SK-N-DZ (cell line): Measurements from ENCODE around the gene FN3K.
"Not testable (repeated sequence)": the region's sequence is repeated elsewhere in the genome, so short reads cannot be mapped to it uniquely, and the experiment has no call there.

Experiments used
- DNase-seq: peaks from one replicate; pipeline ENCODE4 v3.0.0-alpha.2; 2015; ENCODE audit warnings: low spot score

The FN3K gene

DNA sequence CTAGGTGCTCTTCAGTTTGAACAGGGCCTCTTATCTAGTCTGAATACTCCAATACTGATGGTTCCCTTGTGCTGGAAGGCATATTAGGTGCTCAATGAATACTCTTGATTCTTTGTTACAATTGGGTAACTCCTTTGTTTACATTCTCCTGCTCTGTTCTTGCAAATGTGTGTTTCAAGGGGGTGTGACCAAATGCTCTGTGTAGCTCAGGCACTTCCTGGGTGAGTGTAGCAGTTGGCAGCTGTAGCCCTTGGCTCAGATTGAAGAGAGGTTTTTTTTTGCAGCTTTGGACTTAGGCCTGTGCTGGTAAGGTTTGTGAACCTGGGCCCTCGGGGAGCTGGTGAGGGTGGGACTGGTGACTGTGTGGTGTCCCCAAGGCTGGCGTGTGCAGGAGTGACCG lies 36.6 kb downstream of the FN3K start:
- no peak for DNase-seq

DNA sequence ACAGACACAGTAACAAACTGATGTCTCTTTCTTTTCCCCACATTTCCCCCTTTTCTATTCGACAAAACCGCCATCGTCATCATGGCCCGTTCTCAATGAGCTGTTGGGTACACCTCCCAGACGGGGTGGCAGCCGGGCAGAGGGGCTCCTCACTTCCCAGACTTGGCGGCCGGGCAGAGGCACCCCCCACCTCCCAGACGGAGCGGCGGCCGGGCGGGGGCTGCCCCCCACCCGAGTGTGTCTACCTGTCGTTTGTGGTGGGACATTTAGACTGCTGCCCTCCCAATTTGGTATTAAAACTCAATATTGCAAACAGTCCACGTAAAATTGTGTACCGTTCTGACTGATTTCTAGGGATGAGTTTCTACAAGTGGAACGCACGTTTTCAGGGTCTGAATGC lies 39.0 kb downstream of the FN3K start:
- DNase-seq: not testable (repeated sequence)

DNA sequence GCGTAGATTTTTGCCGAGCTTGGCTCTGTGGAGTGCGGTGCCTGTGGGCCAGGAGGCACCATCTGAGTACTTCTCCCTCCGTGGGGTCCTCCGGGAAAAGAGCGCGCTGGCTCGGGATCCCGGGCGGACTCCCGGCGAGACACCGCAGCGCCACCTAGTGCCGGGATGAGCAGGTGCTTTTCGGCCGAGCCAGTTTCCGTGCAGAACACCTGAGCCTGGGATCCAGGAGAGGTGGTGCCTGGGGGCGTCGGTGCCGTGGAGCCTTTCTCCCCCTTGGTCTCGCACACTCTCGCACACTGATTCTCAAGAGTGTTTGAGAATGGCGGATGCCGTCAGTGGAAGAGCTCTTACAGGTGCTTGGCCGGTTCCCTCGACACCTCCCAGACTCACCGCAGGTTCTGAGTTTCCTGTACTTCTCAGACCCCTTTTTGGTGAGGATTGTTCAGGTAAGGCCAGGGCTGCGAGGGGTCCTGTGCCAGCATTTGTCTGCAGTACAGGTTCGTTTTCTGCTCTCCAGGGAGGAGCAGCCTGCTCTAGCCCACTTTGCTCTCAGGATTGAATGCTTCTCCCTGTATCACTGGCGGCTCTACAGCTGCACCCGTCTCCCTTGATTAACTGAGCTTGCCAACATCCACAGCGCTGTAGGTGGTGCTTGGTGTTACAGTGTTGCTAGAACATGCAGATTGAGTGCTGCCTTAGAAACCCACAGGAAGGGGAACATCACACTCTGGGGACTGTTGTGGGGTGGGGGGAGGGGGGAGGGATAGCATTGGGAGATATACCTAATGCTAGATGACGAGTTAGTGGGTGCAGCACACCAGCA lies 39.8 kb downstream of the FN3K start:
- DNase-seq: peak; percentile 68

DNA sequence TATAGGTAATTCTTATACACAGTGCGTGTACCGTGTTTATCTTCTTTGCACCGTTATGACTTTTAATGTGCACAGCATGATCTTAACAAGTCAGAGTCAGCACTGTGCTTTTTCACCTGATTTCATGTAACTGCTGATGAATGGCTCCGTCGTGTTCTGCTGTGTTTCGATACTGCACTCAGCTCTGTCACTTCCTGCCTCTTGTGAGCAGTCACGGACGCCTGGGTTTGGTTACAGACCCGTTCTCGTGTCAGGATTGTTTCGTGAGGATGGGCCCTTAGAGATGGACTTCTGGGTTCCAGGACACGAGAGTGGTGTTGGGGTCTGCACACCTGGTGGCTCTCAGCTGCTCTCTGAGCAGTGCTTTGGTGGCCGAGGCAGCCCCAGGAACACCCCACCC lies 41.0 kb downstream of the FN3K start:
- DNase-seq: no peak

DNA sequence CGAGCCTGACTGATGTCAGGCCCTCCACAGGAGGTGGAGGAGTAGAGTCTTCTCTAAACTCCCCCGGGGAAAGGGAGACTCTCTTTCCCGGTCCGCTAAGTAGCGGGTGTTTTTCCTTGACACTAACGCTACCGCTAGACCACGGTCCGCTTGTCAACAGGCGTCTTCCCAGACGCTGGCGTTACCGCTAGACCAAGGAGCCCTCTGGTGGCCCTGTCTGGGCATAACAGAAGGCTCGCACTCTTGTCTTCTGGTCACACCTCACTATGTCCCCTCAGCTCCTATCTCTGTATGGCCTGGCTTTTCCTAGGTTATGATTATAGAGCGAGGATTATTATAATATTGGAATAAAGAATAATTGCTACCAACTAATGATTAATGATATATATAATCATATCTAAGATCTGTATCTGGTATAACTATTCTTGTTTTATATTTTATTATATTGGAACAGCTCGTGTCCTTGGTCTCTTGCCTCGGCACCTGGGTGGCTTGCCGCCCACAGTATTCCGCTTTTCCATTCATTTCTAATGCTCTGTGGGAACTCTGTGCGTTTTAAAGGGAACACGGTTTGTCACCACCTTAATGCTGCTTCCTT lies 42.5 kb downstream of the FN3K start:
- DNase-seq: not testable (repeated sequence)

GRCh38 chr17:82779541-82779940 lies 44.1 kb downstream of the FN3K start:
- DNase-seq: no peak

DNA sequence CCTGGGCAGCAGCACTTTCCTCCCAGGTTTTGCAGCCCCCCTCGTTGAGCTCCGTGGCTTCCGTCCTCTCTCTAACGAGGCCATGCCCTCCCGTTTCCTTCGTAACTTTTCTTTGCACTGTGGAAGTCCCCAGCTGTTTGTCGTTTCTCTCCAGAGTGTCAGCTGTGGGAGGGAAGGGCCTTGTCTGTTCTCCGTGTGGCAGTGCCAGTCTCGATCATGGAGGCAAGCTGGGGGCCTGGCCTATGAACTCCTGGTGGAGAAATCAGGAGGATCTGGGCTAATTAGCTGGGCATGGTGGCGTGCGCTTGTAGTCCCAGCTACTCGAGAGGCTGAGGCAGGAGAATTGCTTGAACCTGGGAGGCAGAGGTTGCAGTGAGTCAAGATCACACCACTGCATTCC lies 44.8 kb downstream of the FN3K start:
- DNase-seq: no peak

DNA sequence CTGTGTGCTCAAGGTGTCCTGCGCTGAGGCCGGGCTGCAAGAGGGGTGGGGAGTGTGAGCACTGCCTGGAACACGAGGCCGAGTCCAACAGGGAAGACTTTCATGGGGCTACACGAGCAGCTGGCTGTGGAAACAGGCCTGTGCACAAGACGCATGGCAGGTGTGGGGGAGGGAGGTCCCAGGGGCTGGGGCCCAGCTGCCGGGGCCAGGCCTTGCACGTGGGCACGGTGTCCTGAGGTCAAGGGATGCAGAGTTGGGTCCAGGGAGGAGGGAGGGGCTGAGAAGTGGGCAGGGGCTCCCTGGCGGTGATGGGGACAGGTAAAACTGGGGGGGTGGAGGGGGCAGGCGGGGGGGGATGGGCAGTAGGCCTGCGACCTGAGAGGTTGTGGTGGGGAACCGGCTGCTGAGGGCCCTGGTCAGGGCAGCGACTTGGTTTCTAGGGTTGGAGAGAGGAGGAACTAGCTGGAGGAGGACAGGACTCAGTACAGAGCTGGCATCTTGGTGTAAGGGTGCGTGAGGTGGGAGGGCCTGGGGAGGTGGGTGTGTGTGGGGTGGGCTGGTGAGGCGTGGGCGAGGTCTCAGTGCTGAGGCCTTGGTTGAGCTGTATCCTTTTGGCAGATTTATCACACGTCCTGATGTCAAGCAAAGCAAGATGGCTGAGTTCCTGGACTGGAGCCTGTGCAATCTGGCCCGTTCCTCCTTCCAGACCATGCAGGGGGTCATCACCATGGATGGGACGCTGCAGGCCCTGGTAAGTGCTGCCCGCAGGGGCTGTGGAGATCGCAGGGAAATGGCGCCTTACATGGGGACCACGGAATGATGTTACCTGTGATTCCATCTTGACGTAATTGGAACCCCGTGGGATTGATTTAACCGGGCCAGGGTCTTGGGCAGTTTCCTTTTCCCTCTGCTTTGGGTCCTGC lies 45.8 kb downstream of the FN3K start:
- peak; percentile 54 for DNase-seq

- DNase-seq: peak; percentile 65
These were observed 46.5 kb downstream of the FN3K start for GRCh38 chr17:82781894-82782274.

DNA sequence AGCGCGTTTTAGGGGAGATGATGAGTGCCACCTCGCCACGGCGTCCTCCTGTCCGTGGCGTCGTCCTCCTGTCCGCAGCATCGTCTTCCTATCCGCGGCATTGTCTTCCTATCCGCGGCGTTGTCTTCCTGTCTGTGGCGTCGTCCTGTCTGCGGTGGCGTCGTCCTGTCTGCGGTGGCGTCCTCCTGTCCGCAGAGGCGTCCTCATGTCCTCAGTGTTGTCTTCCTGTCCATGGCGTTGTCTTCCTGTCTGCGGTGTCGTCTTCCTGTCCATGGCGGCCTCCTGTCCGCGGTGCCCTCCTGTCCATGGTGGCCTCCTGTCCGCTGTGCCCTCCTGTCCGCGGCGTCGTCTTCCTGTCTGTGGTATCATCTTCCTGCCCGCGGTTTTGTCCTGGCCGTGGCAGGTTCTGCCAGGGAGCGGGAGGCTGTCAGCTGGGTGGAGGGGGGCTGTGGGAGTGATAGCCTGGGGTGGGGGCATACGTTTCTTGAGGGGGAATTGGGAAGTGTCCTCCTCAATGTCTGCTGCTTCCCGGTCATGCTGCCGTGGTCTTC lies 47.3 kb downstream of the FN3K start:
- DNase-seq: no peak

DNA sequence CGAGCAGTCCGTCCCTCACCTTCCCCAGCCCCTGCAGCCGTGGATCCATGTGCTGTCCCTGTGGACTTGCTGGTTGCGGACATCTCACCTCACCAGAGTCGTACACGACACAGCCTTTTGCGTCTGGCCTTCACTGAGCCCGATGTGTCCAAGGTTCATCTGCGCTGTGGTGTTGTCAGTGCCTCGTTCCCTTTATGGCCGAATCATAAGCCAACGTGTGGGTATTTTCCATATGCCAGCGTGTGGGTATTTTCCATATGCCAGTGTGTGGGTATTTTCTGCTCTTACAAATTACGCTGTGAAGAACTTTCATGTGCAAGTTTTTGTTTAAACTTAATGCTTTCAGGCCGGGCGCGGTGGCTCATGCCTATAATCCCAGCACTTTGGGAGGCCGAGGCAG lies 48.1 kb downstream of the FN3K start:
- DNase-seq: no peak

DNA sequence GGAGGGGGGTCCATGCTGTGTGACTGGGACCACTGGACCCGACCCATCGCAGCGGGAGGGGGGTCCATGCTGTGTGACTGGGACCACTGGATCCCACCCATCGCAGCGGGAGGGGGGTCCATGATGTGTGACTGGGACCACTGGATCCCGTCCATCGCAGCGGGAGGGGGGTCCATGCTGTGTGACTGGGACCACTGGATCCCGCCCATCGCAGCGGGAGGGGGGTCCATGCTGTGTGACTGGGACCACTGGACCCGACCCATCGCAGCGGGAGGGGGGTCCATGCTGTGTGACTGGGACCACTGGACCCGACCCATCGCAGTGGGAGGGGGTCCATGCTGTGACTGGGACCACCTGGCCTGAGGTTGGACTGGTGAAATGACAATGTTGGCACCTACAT lies 50.2 kb downstream of the FN3K start:
- not testable (repeated sequence) for DNase-seq

DNA sequence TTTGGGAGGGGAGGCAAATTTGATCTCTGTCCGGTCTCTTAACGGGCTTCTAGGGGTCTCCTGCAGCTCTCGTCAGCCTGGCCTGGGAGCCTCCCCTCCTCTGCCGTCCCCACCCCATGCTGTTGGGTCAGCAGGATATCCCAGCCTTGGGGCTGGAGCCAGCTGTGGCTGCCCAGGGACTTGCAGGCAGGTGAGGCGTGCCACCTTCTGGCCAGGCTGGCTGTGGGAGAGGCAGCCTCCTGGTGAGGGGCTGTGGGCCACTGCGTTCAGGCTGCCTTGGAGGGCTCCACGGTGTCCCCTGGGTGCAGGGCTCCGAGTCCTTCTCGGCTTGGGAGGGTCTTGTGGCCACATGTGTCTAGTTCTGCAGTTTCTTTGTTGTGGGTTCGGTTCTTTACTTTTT lies 51.0 kb downstream of the FN3K start:
- DNase-seq: no peak

- no peak for DNase-seq
These were observed 51.9 kb downstream of the FN3K start for GRCh38 chr17:82787081-82787848.

DNA sequence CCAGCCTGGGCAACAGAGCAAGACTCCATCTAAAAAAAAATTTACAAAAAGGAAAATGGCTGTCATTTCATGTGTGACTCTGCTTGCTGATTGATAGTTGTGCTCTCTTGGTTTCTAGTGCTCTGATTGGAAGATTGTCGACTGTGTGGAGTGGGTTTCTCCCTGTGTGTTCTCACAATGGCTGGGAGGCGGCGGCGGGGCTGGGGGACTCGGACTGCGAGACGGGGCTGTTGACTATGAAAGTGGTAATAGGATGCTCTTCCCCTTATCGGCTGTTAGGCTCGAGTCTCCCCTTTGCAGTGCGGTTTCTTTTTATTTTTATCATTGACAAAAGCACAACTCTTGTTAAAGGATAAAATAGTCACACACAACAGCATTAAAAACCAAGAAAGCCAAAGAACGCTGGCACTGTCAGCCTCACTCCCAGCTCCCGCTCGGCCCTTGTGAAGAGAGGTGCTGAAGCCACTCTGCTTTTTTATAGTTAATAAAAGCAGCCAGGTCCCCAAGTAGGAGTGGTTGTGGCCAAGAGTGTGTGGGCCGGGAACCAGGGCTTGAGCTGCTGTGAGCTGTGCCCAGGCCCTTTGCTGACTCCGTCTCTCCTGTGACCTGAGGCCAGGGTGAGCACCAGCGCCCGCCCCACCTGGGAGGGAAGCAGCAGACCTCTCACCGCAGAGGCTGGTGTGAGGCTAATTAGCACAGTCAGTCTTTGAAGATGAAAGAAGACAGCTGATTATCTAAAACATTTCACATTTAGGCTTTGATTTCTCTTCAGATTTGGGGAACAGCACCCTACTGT lies 53.0 kb downstream of the FN3K start:
- no peak for DNase-seq

DNA sequence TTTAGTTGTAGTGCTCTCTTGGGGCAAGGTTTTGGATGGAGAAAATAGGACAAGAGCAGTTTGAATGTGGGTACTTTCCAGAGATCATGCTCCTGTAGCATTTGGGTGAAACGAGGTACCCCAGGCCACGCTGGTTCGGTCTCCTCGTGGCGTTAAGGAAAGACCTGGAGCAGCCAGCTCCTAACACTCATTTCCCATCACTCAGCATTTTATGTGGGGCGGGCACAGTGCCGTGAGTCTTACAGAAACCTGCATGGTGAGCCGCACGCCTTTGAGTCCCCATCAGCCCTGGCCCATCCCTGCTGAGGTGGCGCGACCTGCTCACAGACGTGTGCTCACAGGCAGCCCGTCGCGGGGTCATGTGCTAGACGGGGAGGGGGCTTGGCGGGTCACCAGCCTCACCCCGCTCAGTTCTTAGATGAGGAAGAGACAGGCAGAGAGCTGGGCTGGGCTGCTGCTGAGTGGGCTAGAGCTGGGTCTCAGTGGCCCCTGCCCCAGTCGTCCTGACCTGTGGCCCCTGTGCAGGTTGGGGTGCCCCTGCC lies 53.7 kb downstream of the FN3K start:
- DNase-seq: no peak

DNA sequence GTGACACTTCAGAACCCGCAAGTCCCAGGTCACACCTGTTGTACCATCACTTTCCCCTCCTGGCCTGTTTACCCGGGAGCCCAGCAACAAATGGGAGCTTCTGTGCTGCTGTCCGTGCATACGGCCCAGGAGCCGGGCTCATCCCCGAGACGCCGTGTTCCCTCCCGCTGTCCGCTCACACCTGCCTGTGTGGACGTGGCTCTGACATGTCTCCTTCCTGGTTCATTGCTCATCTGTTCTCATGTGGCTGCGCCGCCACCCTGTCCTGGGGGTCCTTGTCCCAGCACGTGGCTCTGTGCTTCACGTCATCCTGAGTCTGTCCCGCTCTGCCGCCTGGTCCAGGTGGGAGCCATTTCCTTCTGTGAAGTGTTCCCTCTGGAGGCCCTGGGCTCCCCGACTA lies 54.4 kb downstream of the FN3K start:
- no peak for DNase-seq

DNA sequence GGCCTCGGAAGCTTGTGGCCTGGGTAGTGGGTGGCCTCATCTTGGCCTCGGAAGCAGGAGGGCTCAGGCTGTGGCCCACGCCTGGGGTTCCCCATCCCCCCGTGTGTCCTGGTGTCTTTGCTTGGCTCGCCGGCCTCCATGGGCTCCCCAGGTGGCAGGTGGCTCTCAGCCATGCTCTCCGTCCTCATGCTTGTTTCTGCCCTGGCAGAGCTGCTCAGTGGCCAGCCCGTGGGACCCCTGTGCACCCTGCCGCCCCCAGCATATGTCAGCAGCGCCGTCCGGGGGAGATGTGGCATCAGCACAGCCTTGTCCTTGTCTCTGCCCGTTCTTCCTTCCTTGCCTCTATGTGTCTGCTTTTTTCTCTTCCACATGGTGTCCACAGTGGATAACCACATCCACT lies 55.0 kb downstream of the FN3K start:
- no peak for DNase-seq

- no peak for DNase-seq
These were observed 56.1 kb downstream of the FN3K start for GRCh38 chr17:82791532-82791931.

- no peak for DNase-seq
These were observed 58.7 kb downstream of the FN3K start for GRCh38 chr17:82793974-82794630.
